GM08714 (cell line): Measurements from ENCODE around the gene NAA10.
"Not testable (repeated sequence)": the region's sequence is repeated elsewhere in the genome, so short reads cannot be mapped to it uniquely, and the experiment has no call there.

Experiments
- H3K4me3 ChIP-seq: fragments of 200-500 bp; sonication (Bioruptor generic); 2 replicates; pipeline ENCODE4 v1.5.1; 2014; ENCODE audit warnings: mild to moderate bottlenecking, low read length, inconsistent platforms
- ZNF274 ChIP-seq: IDR thresholded peaks from 2 replicates; pipeline ENCODE4 v1.6.1; 2012; ENCODE audit warnings: mild to moderate bottlenecking, low read depth, low read length

NAA10 gene

DNA sequence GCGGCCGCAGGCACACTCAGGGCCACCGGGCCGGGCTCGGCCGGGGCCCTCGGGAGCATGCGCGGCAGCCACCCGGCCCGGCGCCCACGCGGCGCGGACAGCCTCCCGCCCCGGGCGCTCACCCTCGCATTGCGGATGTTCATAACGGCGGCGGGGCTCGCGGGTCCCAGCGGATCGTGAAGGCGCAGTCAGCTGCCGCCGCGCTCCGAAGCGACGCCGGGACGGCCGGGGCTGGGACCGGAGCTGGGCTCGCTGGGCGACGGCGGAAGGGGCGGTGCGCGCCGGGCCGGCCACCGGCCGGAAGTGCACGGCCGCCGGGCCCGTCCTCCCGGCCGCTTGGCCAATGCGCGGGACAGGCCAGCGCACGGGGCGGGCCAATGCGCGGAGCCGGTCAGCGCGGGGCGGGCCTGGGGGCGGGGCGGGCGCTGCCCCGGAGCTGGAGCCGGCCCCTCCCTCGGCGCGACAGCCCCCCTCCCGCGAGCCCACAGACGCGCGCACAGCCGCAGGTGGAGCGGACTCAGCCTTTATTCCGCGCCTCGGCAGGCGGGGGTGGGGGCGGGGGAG lies at the start of gene NAA10:
NAA10 (minus strand) TSS at position 276 of the 564 bp plus-strand sequence; CDS start at position 143, 133 bp downstream.
- no peak for TF ChIP-seq ZNF274

DNA sequence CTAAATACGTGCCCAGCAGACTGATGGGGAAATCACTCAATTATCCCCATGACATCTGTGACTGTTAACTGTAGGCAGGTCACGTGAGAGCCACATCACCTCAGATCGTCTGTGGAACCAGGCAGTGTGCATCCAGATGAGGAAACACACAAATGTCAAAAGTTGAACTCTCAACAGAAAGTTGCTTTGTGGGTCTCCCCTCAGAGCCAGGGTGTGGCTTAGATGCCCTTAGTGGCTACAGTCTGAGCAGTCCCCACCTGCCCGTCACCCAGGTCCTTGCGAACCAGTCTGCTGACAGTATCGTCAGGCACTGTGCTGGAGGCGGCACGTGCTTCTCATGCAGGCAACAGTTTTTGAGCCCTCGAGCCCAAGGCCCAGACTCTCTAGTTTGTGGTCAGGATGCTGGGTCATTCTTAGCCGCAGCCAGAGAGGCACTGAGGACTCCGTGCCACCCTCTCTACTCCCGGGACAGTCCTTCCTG lies 48.5 kb upstream of the NAA10 start:
- H3K4me3 ChIP-seq: no peak overlapping the region
- no peak for TF ChIP-seq ZNF274

More for the DNA sequence above, at the start of gene NAA10:
- peak within 1 kb of the TSS; percentile 65 for H3K4me3 ChIP-seq

DNA sequence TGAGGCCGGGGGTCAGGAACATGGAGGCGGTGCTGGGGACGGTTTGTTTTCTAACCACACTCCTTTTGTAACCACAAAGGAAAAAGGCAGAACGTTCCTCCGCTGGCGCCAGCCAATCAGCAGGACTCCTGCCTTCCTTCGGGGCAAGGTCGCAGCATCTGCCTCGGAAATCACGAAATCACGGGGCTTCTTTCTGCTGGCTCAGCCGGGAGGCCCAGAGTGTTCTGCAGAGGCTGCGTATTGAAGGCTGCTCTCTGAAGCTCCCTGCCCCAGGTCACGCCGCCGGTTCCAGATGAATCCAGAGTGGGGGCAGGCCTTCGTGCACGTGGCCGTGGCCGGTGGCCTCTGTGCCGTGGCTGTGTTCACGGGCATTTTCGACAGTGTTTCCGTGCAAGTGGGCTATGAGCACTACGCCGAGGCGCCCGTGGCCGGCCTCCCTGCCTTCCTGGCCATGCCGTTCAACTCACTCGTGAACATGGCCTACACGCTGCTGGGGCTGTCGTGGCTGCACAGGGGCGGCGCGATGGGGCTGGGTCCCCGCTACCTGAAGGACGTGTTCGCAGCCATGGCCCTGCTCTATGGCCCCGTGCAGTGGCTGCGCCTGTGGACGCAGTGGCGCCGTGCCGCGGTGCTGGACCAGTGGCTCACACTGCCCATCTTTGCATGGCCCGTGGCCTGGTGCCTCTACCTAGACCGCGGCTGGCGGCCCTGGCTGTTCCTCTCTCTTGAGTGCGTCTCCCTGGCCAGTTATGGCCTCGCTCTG lies 47.1 kb upstream of the NAA10 start:
- no peak overlapping the region for H3K4me3 ChIP-seq
- no peak for TF ChIP-seq ZNF274

DNA sequence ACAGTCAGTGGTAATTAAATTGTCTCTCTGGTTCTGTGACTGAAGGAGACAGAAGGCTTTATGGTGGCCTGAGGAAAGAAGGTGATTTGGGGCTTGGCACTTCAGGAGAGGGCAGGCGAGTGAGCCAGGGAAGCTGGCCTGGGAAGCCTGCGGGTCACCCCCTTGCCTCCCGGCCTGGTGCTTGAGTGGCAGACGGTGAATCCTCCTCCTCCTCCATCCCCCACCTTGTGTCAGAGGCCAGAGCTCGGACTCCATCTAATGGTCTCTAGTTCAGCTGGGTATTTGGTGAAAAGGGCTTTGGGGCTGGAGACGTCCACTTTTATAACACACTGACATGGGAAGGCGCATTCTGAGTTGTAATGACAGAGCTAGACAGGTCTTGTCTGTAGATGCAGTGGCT lies 46.4 kb upstream of the NAA10 start:
- TF ChIP-seq ZNF274: no peak
- no peak overlapping the region for H3K4me3 ChIP-seq

DNA sequence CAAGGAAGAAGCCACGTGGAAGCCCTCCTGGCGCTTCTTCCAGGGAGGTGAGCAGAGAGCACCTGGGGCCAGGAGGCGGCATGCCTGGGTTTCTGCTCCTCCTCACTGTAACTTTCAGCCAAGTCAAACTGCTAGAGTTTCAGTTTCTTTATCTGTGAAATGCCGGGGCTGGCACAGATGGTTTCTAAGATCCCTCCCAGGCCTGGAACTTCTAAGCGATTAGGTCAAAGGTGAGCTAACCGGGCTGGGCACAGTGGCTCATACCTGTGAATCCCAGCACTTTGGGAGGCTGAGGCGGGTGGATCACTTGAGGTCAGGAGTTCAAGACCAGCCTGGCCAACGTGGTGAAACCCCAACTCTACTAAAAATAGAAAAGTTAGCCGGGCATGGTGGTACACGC lies 45.6 kb upstream of the NAA10 start:
- not testable (repeated sequence) for H3K4me3 ChIP-seq

DNA sequence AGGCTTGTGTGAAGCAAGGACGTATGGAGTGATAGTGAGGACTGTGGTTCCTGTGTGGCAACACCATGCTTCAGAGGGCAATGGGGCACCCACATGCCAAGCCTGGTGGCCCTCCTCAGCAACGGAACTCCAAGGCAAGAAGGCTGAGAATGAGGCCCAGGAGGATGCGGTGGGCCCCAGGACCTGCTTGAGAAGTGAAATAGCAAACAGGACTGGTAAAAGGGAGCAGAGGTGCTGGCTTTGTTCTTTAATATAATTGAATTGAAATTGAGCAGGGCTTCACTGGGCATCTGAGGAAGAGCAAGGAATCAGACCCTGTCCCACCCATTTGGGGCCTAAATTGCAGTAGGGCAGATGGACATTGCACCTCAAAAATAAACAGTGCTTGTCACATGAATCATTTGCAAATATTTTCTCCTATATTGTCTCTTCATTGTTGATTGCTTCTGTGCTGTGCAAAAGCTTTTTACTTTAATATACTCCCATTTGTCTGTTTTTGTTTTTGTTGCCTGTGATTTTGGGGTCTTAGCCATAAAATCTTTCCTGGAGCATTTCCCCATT lies 40.0 kb upstream of the NAA10 start:
- no peak overlapping the region for H3K4me3 ChIP-seq
- TF ChIP-seq ZNF274: no peak

DNA sequence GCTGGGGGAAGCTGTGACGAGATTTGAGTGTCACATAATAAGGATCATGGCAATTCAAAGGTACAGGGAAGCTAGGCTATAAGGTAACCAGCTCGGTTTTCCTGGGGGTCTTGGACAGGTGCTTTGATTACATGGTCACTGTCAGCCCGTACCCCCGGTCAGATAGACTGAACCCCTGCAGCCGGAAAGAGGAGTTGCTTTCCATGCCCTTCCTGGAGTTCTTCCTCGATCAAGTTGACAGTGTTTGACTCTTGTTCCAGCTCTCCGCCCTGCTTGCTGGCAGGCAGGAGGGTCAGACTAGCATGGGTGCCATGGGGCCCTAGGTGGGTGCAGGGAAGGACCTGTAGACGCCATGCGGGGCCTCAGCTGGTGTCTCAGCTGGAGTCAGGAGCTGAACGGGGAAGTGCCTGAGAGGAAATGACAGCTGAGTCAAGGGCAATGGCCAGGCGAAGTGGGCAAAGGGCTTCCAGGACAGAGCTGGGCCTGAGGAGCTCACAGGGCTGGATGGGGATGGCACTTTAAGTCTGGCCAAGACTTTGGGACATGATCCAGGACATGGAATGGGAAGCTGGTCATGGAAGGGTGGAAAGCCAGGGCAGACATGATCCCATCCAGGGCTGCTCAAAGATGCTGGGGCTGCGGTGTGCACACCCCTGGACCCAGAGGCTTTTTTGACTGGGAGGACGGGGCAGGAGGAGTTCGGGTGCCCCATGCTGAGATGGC lies 39.3 kb upstream of the NAA10 start:
- H3K4me3 ChIP-seq: no peak overlapping the region; the same call in 1 of the 2 replicates

DNA sequence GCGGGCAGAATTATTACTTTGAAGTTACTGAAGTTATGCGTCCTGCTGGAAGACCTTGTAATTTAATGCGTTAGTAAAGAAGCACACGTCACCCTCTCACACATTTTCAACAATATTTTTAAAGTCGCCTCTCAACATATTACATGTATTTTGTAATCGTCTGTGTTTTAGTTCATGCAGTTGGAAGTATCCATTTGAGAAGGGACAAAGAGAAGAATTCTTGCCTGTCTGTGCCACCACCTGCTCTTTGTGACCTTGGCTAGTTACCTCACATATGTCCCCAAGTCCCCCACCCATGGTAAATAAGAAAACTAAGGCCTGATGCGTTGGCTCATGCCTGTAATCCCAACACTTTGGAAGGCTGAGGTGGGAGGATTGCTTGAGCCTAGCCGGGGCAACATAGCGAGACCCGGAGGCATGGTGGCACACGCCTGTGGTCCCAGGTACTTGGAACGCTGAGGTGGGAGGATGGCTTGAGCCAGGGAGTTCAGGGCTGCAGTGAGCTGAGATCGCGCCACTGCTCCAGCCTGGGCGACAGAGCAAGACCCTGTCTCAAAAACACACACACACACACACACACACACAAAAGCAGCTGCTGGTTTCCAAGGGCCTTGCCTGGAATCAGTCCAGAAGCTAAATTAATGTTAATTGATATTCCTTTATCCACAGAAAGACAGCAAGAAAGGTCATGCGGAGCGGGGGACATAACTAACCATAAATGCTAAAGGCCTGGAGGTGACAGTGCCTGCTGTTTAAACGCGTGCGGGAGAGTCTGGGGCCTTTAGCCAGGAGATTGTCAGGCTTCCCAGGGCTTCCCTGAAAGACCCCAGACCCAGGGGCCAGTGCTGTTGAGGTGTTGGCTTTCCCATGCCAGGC lies 38.5 kb upstream of the NAA10 start:
- no peak for TF ChIP-seq ZNF274
- peak overlapping the region; percentile 85 for H3K4me3 ChIP-seq

More for the DNA sequence above, 39.3 kb upstream of the NAA10 start:
- no peak for TF ChIP-seq ZNF274

DNA sequence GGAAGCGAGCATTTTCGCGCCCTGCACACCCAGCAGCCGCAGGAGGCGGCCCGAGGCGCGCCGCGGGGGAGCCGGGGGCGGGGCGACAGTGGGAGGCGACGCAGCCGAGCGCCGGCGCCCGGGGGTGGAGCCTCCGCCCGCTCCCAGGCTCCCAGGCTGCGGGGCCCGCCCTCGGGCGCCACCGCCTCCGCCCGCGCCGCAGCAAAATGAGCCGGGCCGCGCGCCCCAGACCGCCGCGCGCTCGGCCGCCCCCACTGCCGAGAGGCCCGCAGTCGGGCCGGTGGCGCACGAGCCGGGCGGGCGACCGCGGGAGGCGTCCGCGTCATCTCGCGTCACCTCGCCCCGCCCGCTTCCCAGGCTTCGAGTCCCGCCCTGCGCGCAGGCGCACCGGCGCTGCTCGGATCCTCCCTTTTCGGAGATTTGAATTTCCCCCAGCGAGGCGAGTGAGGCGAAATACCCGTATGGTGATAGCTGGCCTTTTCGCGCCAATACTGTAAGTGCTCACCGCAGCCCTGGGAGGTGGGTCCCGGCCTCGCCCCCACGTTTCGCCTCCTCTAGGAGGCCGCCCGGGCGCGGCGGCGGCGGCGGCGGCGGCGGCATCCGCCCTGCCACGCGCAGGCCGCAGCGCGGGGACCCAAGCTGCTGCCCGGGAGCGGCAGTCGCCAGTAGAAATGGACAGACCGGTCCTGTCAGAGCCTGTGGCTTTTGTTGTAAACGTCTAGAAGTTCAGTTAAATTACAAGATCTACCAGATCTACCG lies 37.7 kb upstream of the NAA10 start, which contains the start of gene TMEM187:
TMEM187 (plus strand) TSS at position 387 of the 759 bp plus-strand sequence. CDS start 9,309 bp downstream, outside the sequence.
- no peak for TF ChIP-seq ZNF274
- peak within 1 kb of the TSS; percentile 85 for H3K4me3 ChIP-seq

DNA sequence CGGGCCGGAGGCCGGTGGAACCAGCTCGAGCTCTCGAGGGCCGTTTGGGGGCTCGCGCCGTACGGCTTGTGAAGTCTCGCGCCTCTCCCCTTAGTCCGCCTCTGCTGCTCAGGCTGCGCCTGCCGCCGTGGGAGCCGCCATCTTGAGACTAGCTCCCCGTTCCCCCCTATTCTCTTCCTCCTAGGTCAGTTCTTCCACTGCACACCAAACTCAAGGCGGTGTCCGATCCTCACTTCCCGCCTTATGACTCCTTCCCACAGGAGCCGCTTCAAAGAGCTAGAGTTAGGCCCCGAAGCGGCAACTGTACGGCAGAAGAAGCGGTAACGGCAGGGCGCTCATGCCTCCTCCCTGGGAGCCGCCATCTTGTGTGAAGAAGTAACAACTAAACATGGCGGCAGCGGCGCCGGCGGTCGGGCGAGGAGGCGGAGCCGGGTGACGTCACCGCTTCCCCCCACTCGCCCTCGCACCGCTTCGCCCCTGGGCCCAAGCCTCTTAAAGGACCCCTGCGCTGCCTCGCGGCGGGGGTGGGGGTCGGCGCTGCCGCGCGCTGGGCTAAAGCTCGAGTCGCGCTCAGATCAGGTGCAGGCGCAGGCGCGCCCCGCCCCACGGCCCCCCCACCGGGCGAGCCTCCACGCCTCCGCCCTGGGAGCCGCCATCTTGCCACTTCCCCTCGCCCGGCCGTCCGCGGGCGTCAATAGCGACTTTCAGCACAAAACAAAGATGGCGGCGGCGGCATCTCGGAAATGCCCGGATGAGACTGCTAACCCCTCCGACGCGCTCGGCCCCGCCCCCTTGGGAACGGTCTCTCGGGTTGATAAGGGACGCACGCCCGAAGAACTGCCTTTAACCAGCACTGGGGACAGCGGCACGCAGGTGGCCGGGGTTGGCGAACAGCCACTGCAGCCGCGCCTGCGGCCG lies 36.9 kb upstream of the NAA10 start, which contains the start of gene HCFC1:
HCFC1 (minus strand) TSS at position 369 of the 918 bp plus-strand sequence. CDS start 978 bp downstream, outside the sequence.
- no peak for TF ChIP-seq ZNF274
- peak within 1 kb of the TSS; percentile 85 for H3K4me3 ChIP-seq

DNA sequence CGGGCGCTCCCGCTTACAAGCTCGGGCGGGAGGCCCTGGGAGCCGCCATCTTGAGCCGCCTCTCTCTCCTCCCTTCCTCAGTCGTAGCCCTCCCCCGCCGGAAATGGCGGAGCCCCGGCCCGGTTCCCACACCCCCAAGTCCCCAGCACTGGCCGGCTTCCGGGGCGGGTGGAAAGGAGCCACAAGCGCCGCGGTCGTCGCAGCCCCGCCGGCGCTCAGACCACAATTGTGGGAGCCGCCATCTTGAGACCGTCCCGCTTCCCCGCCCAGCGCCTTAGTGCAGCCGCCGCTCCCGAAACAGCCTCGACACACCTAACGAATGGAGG lies 36.2 kb upstream of the NAA10 start:
- H3K4me3 ChIP-seq: peak overlapping the region; percentile 85
- no peak for TF ChIP-seq ZNF274
